Activated naive CD8-positive, alpha-beta T cell treated with anti-CD3 and anti-CD28 coated beads, Interleukin-2, amount 10 ng/mL, durations not matched to agents 7 days and 5 days (primary cell): ENCODE data around the gene SEC61A1. TPM values are rescaled to one million over a fixed set of nuclear protein-coding genes. Genes with fewer than 3 reads are reported as not detected.
A peak's percentile ranks its signal among the peaks of the same experiment; 100 is the strongest.

Source experiments
- ATAC-seq: fragments of 150-1000 bp; cut with Tn5 transposase; one replicate; pipeline ENCODE4 v1.10.0; 2021; ENCODE audit warnings: low read depth, moderate library complexity
- POLR2A ChIA-PET: fragments of 350-600 bp; sonication (Branson Sonifier 250); formaldehyde crosslinking; loops from one replicate; lab custom pipeline; 2021; ENCODE audit warnings: antibody characterized with exemption; lab: Charles Lee
- DNase-seq: peaks from one replicate; pipeline ENCODE4 v3.0.0; 2021
- H3K27ac Mint-ChIP-seq: one replicate; pipeline ENCODE4 v1.8.0; 2022; ENCODE audit warnings: mild to moderate bottlenecking, mixed read lengths
- H3K27me3 Mint-ChIP-seq: one replicate; pipeline ENCODE4 v1.8.0; 2022; ENCODE audit warnings: mild to moderate bottlenecking, moderate library complexity, mixed read lengths
- H3K36me3 Mint-ChIP-seq: one replicate; pipeline ENCODE4 v1.8.0; 2021; ENCODE audit warnings: mild to moderate bottlenecking, mixed read lengths
- H3K4me1 Mint-ChIP-seq: one replicate; pipeline ENCODE4 v1.8.0; 2021; ENCODE audit warnings: mixed read lengths
- H3K4me3 Mint-ChIP-seq: one replicate; pipeline ENCODE4 v1.8.0; 2022; ENCODE audit warnings: mild to moderate bottlenecking, moderate library complexity, mixed read lengths
- H3K9me3 Mint-ChIP-seq: one replicate; pipeline ENCODE4 v1.8.0; 2021; ENCODE audit warnings: mixed read lengths
- total RNA-seq, 2 experiments: library from RNA; stranded (reverse); gene quantifications; one replicate each; pipeline ENCODE4 v1.2.3, GENCODE V29; 2021

Gene SEC61A1
- total RNA-seq, 2 experiments from 2014 or later, result 119 to 126 TPM

DNA sequence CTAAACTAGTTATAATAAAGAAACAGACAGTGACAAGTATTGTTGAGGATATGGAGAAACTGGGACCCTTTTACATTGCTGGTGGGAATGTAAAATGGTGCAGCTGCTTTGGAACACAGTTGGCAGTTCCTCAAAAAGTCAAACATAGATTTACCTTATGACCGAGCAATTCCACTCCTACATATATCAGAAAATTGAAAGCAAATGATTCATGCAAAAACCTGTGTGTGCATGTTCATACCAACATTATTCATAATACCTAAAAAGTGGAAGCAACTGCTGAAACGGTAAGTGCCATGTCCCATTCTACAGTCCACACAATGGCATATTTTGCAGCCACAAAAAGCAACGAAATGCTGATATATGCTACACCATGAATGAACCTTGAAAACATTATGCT lies 12.2 kb upstream of the SEC61A1 start:
- H3K27ac Mint-ChIP-seq, result no peak overlapping the region
- H3K27me3 Mint-ChIP-seq, result peaks cover 33% of the 10 kb centered on the region
- H3K4me3 Mint-ChIP-seq, result no peak overlapping the region
- H3K36me3 Mint-ChIP-seq, result no peaks in the 10 kb centered on the region
- H3K4me1 Mint-ChIP-seq, result no peaks in the 10 kb centered on the region
- no peaks in the 10 kb centered on the region for H3K9me3 Mint-ChIP-seq
- ATAC-seq (no peak), DNase-seq (no peak)
- POLR2A ChIA-PET, result no interaction called here

DNA sequence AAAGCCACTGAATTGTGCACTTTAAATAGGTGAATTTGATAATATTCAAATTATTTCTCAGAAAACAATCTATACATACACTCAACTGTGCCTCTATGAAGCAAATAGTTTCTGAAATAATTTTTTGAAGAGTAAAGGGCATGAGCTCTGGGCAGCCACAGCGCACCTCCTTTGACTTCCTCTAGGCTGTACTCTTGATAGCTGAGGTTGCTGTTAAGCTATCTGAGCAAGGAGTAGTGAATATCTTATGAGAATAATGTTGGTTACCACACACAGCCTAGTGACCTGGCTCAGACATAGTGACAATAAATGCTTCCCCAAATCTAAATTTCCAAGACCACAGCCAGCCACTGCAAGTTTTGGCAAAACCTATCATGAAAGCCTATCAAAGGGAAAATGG lies 11.6 kb upstream of the SEC61A1 start:
- Mint-ChIP-seq H3K4me1 (no peaks in the 10 kb centered on the region), H3K9me3 (no peaks in the 10 kb centered on the region), H3K36me3 (no peaks in the 10 kb centered on the region), H3K27ac (no peak overlapping the region), H3K4me3 (no peak overlapping the region), H3K27me3 (peaks cover 34% of the 10 kb centered on the region)
- POLR2A ChIA-PET, result no interaction called here
- no peak for ATAC-seq
- DNase-seq, result no peak

DNA sequence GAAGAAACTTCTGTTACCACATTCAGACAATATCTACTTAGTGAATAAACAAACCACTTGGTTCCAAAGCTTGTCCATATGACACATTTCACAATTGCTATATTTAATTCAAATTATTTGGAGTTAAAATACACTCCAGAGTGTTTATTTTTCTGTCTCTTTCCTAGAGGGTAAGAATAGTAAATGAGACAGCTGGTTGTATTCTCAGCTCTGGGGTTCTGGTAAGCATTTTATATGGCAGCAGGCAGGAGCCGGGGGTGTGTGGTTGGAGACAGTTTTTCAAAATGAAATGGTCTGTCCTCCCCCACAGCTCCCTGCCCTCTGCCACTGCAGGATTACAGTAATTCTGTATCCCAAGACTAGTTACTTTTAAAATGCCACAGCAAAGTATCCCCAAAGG lies 10.9 kb upstream of the SEC61A1 start:
- no peak for ATAC-seq
- no peaks in the 10 kb centered on the region for H3K9me3 Mint-ChIP-seq
- no peak overlapping the region for H3K4me3 Mint-ChIP-seq
- DNase-seq, result no peak
- no peak overlapping the region for H3K27ac Mint-ChIP-seq
- peaks cover 37% of the 10 kb centered on the region for H3K27me3 Mint-ChIP-seq
- H3K36me3 Mint-ChIP-seq, result no peaks in the 10 kb centered on the region
- no peaks in the 10 kb centered on the region for H3K4me1 Mint-ChIP-seq
- POLR2A ChIA-PET, result no interaction called here

DNA sequence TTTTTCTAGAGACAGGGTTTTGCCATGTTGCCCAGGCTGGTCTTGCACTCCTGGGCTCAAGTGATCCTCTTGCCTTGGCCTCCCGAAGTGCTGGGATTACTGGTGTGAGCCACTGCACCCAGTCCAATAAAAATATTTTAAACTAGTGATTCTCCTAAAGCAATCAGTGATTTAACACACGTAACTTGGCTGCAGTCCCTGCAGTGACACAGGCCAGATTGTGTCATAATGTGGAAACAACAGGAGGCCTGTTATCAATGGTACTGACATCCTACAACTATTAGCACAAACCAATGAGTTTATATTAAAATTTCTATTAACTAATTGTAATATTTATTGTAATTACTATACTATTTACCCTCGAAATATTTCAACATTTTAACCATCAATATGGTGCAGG lies 1.6 kb upstream of the SEC61A1 start:
- peaks cover 29% of the 10 kb centered on the region for H3K4me1 Mint-ChIP-seq
- DNase-seq (no peak), ATAC-seq (no peak)
- POLR2A ChIA-PET, result interaction anchor here (3.3 kb wide), 1 partner anchor 73 kb away, joined by 14 read pairs; the partner anchor contains the start of gene RUVBL1
- no peaks in the 10 kb centered on the region for H3K9me3 Mint-ChIP-seq
- peaks cover 15% of the 10 kb centered on the region for H3K36me3 Mint-ChIP-seq
- H3K4me3 Mint-ChIP-seq, result no peak overlapping the region
- H3K27me3 Mint-ChIP-seq, result peaks cover 15% of the 10 kb centered on the region
- no peak overlapping the region for H3K27ac Mint-ChIP-seq

DNA sequence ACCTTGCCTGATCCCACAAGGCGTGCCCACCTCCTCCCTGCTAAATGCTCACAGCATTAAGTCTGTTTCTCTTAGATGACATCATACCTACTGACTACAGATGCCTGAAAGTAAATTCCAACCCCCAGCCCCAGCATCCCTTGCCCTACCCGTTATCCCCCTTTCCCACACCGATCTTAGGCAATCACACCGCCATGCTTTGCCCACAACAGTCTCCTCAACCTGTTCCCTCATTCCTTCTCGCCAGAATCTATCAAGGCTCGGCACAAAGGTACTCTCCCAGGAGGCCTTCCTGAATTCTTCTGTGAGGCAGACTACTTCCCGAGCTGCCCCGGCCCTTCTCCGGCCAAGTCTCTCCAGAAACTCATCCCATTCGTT lies 789 bp upstream of the SEC61A1 start:
- peak overlapping the region; percentile 89 for H3K27ac Mint-ChIP-seq
- H3K9me3 Mint-ChIP-seq, result no peaks in the 10 kb centered on the region
- peak overlapping the region; percentile 94 for H3K4me3 Mint-ChIP-seq
- H3K27me3 Mint-ChIP-seq, result peaks cover 9% of the 10 kb centered on the region
- DNase-seq, result no peak
- H3K4me1 Mint-ChIP-seq, result peaks cover 31% of the 10 kb centered on the region
- no peak for ATAC-seq
- peaks cover 17% of the 10 kb centered on the region for H3K36me3 Mint-ChIP-seq
- POLR2A ChIA-PET, result interaction anchor here (3.3 kb wide), 1 partner anchor 72 kb away, joined by 14 read pairs; the partner anchor contains the start of gene RUVBL1

DNA sequence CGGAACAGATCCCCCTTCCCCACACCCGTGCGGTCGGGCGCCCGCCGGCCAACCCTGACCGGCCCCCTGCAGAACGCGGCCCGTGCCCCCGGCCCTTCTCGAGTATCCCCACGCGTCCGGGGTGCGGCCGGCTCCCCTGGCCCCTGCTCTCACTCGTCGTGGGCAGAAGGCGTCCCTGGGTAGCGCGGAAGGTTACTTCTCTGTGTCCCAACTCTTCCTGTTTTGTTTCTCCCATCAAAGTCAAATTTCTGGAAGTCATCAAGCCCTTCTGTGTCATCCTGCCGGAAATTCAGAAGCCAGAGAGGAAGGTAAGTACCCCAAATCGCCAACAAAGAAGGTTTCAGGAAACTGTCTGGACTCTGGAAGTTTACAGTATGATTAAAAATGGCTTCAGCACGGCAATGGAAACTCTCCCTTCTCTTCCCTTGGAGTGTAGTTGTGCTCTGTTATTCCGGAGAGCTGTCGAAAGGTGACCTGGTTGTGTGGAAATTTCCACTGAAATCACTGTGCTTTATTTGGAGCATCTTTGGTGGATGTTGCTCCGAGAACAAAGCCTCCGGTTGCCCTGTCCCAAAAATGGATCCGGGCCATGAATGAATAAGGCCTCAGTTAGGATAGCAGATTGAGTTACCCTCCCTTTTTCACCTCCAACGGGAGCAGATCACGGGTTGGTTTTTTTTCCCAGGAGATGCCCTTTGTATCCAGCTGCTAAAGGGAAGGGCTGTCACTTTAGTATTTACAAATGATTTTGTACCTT lies 536 bp downstream of the SEC61A1 start:
- H3K27me3 Mint-ChIP-seq, result peaks cover 6% of the 10 kb centered on the region

DNA sequence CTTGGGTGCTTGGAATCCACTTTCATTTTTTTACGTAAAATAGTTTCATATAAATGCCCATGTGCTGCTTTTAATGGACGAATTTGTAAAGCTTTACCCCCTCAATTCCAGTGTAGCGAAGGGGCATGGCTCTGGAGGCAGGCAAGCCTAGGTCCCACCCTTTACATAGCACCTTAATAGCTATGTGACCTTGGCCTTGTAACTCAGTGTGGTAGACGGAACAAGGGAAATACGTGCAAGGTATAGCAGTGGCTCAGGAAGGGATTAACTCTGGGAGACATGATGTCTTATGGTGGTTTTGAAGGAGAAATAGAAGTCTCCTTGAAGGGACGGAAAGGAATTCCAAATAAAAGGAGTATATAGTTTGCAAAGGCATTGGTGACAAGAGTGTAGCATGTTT lies 1.4 kb downstream of the SEC61A1 start:
- H3K9me3 Mint-ChIP-seq, result no peaks in the 10 kb centered on the region
- DNase-seq (no peak), ATAC-seq (no peak)
- peak overlapping the region; percentile 91 for H3K4me3 Mint-ChIP-seq
- POLR2A ChIA-PET, result interaction anchor here (1.5 to 3.3 kb wide), 3 partner anchors 70 to 455 kb away, joined by 4 to 14 read pairs (median 10); partner anchors contain the start of genes ABTB1, MCM2 and RUVBL1
- H3K27ac Mint-ChIP-seq, result peak overlapping the region; percentile 50
- peaks cover 33% of the 10 kb centered on the region for H3K4me1 Mint-ChIP-seq
- peaks cover 26% of the 10 kb centered on the region for H3K36me3 Mint-ChIP-seq
- H3K27me3 Mint-ChIP-seq, result no peaks in the 10 kb centered on the region

More for the DNA sequence above, 536 bp downstream of the SEC61A1 start:
- ATAC-seq (peak; percentile 3), DNase-seq (no peak)
- Mint-ChIP-seq H3K4me3 (peak overlapping the region; percentile 91), H3K4me1 (peaks cover 33% of the 10 kb centered on the region), H3K9me3 (no peaks in the 10 kb centered on the region), H3K36me3 (peaks cover 25% of the 10 kb centered on the region), H3K27ac (peak overlapping the region; percentile 92)
- POLR2A ChIA-PET, result interaction anchor here (0.5 to 3.3 kb wide), 6 partner anchors 22 to 454 kb away, joined by 3 to 14 read pairs (median 5); partner anchors contain the start of genes ABTB1, EEFSEC, MCM2 and RUVBL1

DNA sequence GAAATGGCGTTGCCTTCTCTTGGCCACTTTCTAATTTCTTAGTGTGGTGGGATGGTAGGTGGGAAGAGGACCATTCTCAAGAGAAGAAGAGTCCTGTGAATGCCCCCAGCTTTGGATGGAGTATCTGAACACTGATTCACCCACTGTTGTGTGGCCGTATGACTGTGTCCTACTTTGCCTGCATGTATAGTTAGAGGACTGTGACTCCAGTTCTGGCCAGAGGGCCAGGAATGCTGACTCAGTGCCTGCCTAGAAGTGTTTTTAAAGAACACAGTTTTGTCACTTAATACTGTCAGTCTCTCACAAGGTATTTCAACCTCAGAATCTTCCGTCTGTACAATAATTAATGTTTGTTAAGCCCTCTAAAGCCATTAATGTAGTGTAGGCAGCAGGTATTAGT lies 2.1 kb downstream of the SEC61A1 start:
- Mint-ChIP-seq H3K4me3 (peak overlapping the region; percentile 91), H3K9me3 (no peaks in the 10 kb centered on the region), H3K27me3 (no peaks in the 10 kb centered on the region), H3K27ac (peak overlapping the region; percentile 50), H3K36me3 (peaks cover 26% of the 10 kb centered on the region), H3K4me1 (peaks cover 33% of the 10 kb centered on the region)
- POLR2A ChIA-PET, result interaction anchor here (1.5 kb wide), 1 partner anchor 382 kb away, joined by 4 read pairs; the partner anchor contains the start of gene ABTB1
- DNase-seq, result no peak
- no peak for ATAC-seq

DNA sequence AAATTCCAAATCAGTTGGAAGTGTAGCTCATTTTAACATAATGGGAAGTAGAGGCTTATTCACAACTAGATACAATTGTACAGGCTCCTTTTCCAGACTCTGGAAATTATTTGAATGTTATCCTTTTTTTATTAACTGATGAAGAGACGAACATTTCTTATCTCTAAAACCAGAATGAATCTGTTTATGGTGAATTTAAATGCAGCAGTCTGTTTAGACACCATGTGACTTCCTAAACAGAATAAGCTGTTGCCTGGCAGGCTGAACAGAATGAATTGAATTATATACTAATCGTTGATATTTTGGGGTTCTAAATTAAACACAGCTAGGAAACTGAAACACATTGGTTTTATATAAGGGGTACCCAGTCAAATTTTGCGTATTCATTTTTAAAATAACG lies 4.0 kb downstream of the SEC61A1 start:
- Mint-ChIP-seq H3K27ac (no peak overlapping the region), H3K9me3 (no peaks in the 10 kb centered on the region), H3K4me3 (no peak overlapping the region), H3K36me3 (peaks cover 37% of the 10 kb centered on the region), H3K27me3 (no peaks in the 10 kb centered on the region), H3K4me1 (peaks cover 29% of the 10 kb centered on the region)
- POLR2A ChIA-PET, result interaction anchor here (1.2 kb wide), 1 partner anchor 67 kb away, joined by 4 read pairs; the partner anchor contains the start of gene RUVBL1
- no peak for DNase-seq
- no peak for ATAC-seq

DNA sequence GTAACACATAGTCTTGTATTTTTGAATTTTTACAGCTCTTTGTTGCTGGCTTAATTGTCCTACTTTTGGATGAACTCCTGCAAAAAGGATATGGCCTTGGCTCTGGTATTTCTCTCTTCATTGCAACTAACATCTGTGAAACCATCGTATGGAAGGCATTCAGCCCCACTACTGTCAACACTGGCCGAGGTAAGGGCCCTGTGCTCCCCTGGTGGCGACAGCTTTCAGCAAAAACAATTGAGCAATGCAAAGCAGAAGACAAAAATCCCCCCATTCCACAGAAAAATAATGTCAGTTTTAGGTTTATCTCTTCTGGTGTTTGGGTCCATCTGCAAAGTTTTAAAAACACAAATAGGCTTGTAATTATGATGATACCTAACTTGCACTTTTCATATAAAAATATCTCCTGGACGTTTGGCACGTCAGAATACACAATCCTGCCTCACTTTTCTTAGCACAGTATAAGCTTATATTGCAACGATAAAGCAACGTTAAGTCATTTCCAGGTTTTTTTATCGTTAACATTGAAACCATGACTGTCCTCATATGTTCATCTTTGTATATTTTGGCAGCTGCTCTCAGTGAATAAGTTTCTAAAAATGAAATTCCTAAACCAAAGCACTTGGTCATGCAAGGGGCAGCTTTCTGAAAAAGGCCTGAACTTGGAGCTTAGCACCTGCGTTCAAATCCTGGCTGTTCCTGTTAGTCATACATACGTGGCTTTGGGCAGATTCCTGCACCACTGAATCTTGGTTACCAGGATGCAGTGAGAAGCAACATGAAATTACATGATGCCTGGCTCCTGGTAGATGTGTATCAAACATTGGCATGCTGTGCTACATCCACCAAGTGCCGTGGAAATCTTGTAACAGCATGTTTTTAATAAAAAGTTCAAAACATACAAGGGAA lies 8.5 kb downstream of the SEC61A1 start:
- Mint-ChIP-seq H3K4me3 (no peak overlapping the region), H3K36me3 (peaks cover 41% of the 10 kb centered on the region), H3K9me3 (no peaks in the 10 kb centered on the region), H3K27ac (no peak overlapping the region), H3K27me3 (no peaks in the 10 kb centered on the region), H3K4me1 (peaks cover 7% of the 10 kb centered on the region)
- no peak for ATAC-seq
- POLR2A ChIA-PET, result no interaction called here
- no peak for DNase-seq

DNA sequence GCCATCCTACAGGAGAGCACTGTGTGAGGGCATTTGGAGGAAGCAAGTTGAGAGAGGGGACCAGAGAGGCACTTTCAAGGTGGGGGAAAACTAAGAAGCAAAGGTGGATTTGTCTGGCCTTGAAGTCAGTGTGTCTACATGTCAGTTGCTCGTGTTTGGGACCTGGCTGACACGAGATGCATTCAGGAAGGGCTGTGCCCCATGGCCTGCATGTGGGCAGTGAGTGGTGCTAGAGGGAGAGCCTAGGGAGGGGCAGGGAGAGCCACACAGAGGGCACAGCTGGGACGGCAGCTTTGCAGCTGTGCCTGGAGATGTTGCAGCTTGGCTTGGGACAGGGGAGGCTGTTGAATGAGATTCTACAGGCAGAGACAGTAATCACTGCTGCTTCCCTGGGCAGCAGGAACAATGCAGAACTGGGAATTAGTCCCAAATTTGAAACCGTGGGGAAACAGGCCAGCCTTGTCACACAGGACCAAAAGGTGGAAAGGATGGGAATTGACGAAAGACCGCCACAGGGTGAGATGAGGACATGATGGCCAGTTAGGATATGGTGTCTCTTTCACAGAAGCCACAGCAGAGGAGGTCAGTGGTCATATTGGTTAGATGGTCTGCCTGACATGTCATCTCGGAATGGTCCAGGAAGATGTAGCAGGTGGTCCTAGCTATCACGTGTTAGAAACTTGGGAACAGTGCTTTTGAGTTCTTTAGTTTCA lies 10.0 kb downstream of the SEC61A1 start:
- POLR2A ChIA-PET, result no interaction called here
- H3K27ac Mint-ChIP-seq, result peak overlapping the region; percentile 15
- H3K4me1 Mint-ChIP-seq, result peaks cover 5% of the 10 kb centered on the region
- no peak overlapping the region for H3K4me3 Mint-ChIP-seq
- H3K27me3 Mint-ChIP-seq, result no peaks in the 10 kb centered on the region
- no peaks in the 10 kb centered on the region for H3K9me3 Mint-ChIP-seq
- no peak for DNase-seq
- no peak for ATAC-seq
- H3K36me3 Mint-ChIP-seq, result peaks cover 43% of the 10 kb centered on the region

DNA sequence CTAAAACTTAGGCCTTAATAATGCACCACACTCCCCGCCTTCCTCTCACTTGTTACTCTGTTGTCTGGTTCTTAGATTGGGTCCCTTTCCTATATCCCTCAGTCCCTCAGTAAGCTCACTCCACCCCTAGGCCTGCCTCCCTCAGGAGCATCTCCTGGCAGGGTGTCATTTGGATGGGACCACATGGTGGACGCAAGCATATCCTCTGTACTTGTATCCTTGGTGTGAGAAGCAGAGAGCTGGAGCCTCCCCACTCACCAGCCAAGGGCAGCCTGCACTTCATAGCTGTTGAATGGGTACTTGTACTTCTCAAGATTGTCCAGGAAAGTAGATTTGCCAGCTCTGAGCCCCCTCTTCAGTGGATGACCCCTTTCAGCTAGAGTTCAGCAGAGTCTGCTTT lies 11.6 kb downstream of the SEC61A1 start:
- H3K27ac Mint-ChIP-seq, result peak overlapping the region; percentile 39
- H3K9me3 Mint-ChIP-seq, result no peaks in the 10 kb centered on the region
- no peaks in the 10 kb centered on the region for H3K27me3 Mint-ChIP-seq
- peaks cover 11% of the 10 kb centered on the region for H3K4me1 Mint-ChIP-seq
- POLR2A ChIA-PET, result no interaction called here
- no peak for DNase-seq
- no peak for ATAC-seq
- peaks cover 51% of the 10 kb centered on the region for H3K36me3 Mint-ChIP-seq
- no peak overlapping the region for H3K4me3 Mint-ChIP-seq

DNA sequence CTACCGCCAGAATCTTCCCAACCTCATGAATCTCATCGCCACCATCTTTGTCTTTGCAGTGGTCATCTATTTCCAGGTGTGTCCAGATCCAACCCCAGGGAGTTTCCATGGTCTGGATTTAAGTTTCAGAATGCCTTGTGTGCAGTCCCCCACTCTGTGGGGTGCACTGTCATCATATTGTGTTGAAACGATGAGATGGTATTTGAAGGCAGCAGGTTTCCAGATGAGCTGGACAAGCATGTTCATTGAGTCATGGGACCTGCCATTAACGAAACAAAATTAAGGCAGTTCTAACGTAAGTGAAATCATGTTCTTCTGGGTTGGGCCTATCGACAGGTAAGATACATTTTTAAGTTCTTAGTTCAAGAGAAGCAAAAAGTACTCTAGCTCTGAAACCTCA lies 12.7 kb downstream of the SEC61A1 start:
- no peak for ATAC-seq
- peaks cover 49% of the 10 kb centered on the region for H3K36me3 Mint-ChIP-seq
- H3K27me3 Mint-ChIP-seq, result no peaks in the 10 kb centered on the region

More for the DNA sequence above, 12.7 kb downstream of the SEC61A1 start:
- no peaks in the 10 kb centered on the region for H3K9me3 Mint-ChIP-seq
- H3K4me3 Mint-ChIP-seq, result no peak overlapping the region
- POLR2A ChIA-PET, result interaction anchor here (0.6 kb wide), 1 partner anchor 592 kb away, joined by 3 read pairs; no protein-coding TSS in a partner anchor
- DNase-seq, result no peak
- H3K27ac Mint-ChIP-seq, result no peak overlapping the region
- peaks cover 11% of the 10 kb centered on the region for H3K4me1 Mint-ChIP-seq
